Panc1 (cell line): ENCODE data around the gene UBE2N.

Experiments
- CTCF ChIP-seq: fragments of 450-650 bp; IDR thresholded peaks from 2 replicates; pipeline ENCODE4 v1.5.1; 2017; ENCODE audit warnings: mild to moderate bottlenecking
- POLR2AphosphoS5 ChIP-seq: IDR thresholded peaks from 2 replicates; pipeline ENCODE4 v1.6.1; 2012; ENCODE audit warnings: mild to moderate bottlenecking, low read depth, low read length, moderate library complexity
- REST ChIP-seq, 2 experiments: IDR thresholded peaks; 2 replicates each; pipeline ENCODE4 v1.6.1; 2011 to 2012; ENCODE audit warnings: low read depth in 2 of 2, control low read depth in 1 of 2, low read length in 1 of 2, mild to moderate bottlenecking in 1 of 2, moderate library complexity in 1 of 2; ENCODE audit not compliant: insufficient read depth in 1 of 2
- SIN3A ChIP-seq: IDR thresholded peaks from 2 replicates; pipeline ENCODE4 v1.6.1; 2012; ENCODE audit warnings: low read depth, mild to moderate bottlenecking, low read length, moderate library complexity, borderline replicate concordance; ENCODE audit not compliant: insufficient read depth
- TCF7L2 ChIP-seq: IDR thresholded peaks from 2 replicates; pipeline ENCODE4 v1.6.1; 2011; ENCODE audit warnings: mild to moderate bottlenecking, low read depth, low read length, inconsistent platforms

GRCh38 chr12:93449277-93449676, 7.5 kb upstream of the UBE2N start:
- no peak for TF ChIP-seq POLR2AphosphoS5
- TF ChIP-seq CTCF = no peak
- TF ChIP-seq SIN3A = no peak
- no peak for TF ChIP-seq REST (IDR thresholded peaks at IDR 0.05; ENCODE audit: insufficient read depth in 1 of 2, low read depth in 2 of 2, low read length in 1 of 2)
- no peak for TF ChIP-seq TCF7L2
